Natural killer cell (primary cell): Measurements from ENCODE around the gene INPP4A. TPM values are rescaled to one million over a fixed set of nuclear protein-coding genes. Genes with fewer than 3 reads are reported as not detected.
A peak's percentile ranks its signal among the peaks of the same experiment; 100 is the strongest.

Experiments used
- ATAC-seq, 3 donors: fragments of 150-1000 bp in 2 of 3; fragments of 200-7000 bp in 1 of 3; cut with Tn5 transposase; 1 replicate in 1 of 3; 2 replicates in 2 of 3; pipeline ENCODE4 v1.10.0; 2021; ENCODE audit warnings: mild to moderate bottlenecking in 2 of 3, moderate library complexity in 2 of 3
- DNase-seq, 2 donors: peaks; one replicate each; pipeline versions ENCODE4 v3.0.0 to v3.0.0-alpha.2; 2013 to 2021; ENCODE audit warnings: mixed read lengths in 1 of 2
- H3K27ac ChIP-seq: one replicate; pipeline ENCODE4 v1.5.1; 2013; ENCODE audit warnings: mild to moderate bottlenecking, low read length
- H3K27me3 ChIP-seq: one replicate; pipeline ENCODE4 v1.6.1; 2013; ENCODE audit warnings: low read length; ENCODE audit not compliant: control insufficient read depth, insufficient read depth
- H3K36me3 ChIP-seq: one replicate; pipeline ENCODE4 v1.6.1; 2013; ENCODE audit warnings: low read length; ENCODE audit not compliant: control insufficient read depth, insufficient read depth
- H3K4me1 ChIP-seq: one replicate; pipeline ENCODE4 v1.6.1; 2013; ENCODE audit warnings: low read length; ENCODE audit not compliant: control insufficient read depth, insufficient read depth
- H3K4me3 ChIP-seq: one replicate; pipeline ENCODE4 v1.5.1; 2013; ENCODE audit warnings: low read length
- H3K9me3 ChIP-seq: one replicate; pipeline ENCODE4 v1.6.1; 2013; ENCODE audit warnings: low read length; ENCODE audit not compliant: control insufficient read depth, insufficient read depth
- H3K27ac Mint-ChIP-seq, 2 donors: one replicate each; pipeline ENCODE4 v1.8.0; 2022; ENCODE audit warnings: mild to moderate bottlenecking in 2 of 2, mixed read lengths in 2 of 2, moderate library complexity in 1 of 2
- H3K27me3 Mint-ChIP-seq, 2 donors: one replicate each; pipeline ENCODE4 v1.8.0; 2022; ENCODE audit warnings: low read depth in 2 of 2, mixed read lengths in 2 of 2
- H3K36me3 Mint-ChIP-seq: one replicate; pipeline ENCODE4 v1.8.0; 2022; ENCODE audit warnings: mixed read lengths
- H3K4me1 Mint-ChIP-seq, 2 donors: one replicate each; pipeline ENCODE4 v1.8.0; 2022; ENCODE audit warnings: mixed read lengths in 2 of 2
- H3K4me3 Mint-ChIP-seq: one replicate; pipeline ENCODE4 v1.8.0; 2022; ENCODE audit warnings: mild to moderate bottlenecking, moderate library complexity, mixed read lengths
- H3K9me3 Mint-ChIP-seq, 2 donors: one replicate each; pipeline ENCODE4 v1.8.0; 2022; ENCODE audit warnings: mixed read lengths in 2 of 2
- CTCF ChIP-seq: fragments of 200-600 bp; IDR thresholded peaks from one replicate; pipeline ENCODE4 v1.8.0; 2022; ENCODE audit warnings: antibody characterized with exemption
- WGBS: methylation state at CpG from one replicate; pipeline ENCODE4 v1.1.7; 2013; ENCODE audit warnings: missing lambda C conversion rate; ENCODE audit not compliant: insufficient coverage; 5-methylcytosine and 5-hydroxymethylcytosine counted together
- intact Hi-C: fragments of 100-400 bp; cut with micrococcal nuclease; formaldehyde crosslinking; loops from one replicate; pipeline ENCODE4 v1.14.2; 2022
- total RNA-seq, 4 donors: library from RNA; stranded (reverse); fragments of 120-200 nt in 1 of 4; gene quantifications; one replicate each; pipeline versions ENCODE4 v1.2.3 to v1.2.4, GENCODE V29; 2013 to 2022

The INPP4A gene
- total RNA-seq, 3 donors from 2014 or later (not counting 1 experiment from before 2014, with no cell fraction given): 192 to 243 (median 225) TPM

GRCh38 chr2:98520806-98521205 lies 76.1 kb downstream of the INPP4A start:
- Mint-ChIP-seq H3K27me3 (no peaks in the 10 kb centered on the region), H3K27ac (peak overlapping the region in 1 of 2 donors; percentile 34), H3K4me3 (no peak overlapping the region), H3K36me3 (peaks cover 11% of the 10 kb centered on the region), H3K9me3 (no peaks in the 10 kb centered on the region), H3K4me1 (peaks cover 55 to 60% of the 10 kb centered on the region in 2 donors)
- TF ChIP-seq CTCF: no peak
- Histone ChIP-seq H3K36me3 (peaks cover 41% of the 10 kb centered on the region), H3K4me1 (peaks cover 18% of the 10 kb centered on the region), H3K9me3 (no peaks in the 10 kb centered on the region), H3K27ac (no peak overlapping the region), H3K4me3 (no peak overlapping the region), H3K27me3 (no peaks in the 10 kb centered on the region)
- ATAC-seq (no peak), DNase-seq (no peak)
- 100% methylated on average over 4 of the region's 6 CpGs for WGBS
- intact Hi-C loops: no loop called here

GRCh38 chr2:98521266-98521665 lies 76.6 kb downstream of the INPP4A start:
- Histone ChIP-seq H3K27ac (no peak overlapping the region), H3K36me3 (peaks cover 44% of the 10 kb centered on the region), H3K9me3 (no peaks in the 10 kb centered on the region), H3K4me1 (peaks cover 16% of the 10 kb centered on the region), H3K4me3 (no peak overlapping the region), H3K27me3 (no peaks in the 10 kb centered on the region)
- H3K9me3 Mint-ChIP-seq: no peaks in the 10 kb centered on the region
- TF ChIP-seq CTCF: no peak
- intact Hi-C loops: no loop called here
- H3K4me1 Mint-ChIP-seq: peaks cover 50 to 56% of the 10 kb centered on the region in 2 donors
- peaks cover 11% of the 10 kb centered on the region for H3K36me3 Mint-ChIP-seq
- DNase-seq (no peak), ATAC-seq (no peak)
- H3K4me3 Mint-ChIP-seq: no peak overlapping the region
- H3K27me3 Mint-ChIP-seq: no peaks in the 10 kb centered on the region
- 90% methylated on average over 7 of the region's 7 CpGs for WGBS
- H3K27ac Mint-ChIP-seq: peak overlapping the region in 1 of 2 donors; percentile 34

DNA sequence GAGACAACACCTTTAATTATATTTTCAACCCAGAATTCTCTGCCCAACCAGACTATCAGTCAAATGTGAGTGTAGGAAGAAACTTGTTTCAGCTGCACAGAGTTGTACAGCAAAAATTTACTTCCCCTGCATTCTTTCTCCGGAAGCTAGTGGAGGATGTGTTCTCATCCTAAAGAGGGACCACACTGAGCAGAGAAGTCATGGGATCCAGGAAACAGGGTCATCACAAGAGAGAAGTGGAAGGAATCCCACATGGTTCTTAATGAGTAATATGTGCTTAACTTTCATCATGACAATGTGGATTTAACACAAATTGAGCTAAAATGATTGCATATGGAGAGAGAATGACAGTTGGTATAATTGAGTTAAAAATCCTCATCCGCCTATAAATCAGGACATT lies 78.2 kb downstream of the INPP4A start:
- H3K9me3 ChIP-seq: no peaks in the 10 kb centered on the region
- peak overlapping the region in 1 of 2 donors; percentile 64 for H3K27ac Mint-ChIP-seq
- no peaks in the 10 kb centered on the region for H3K9me3 Mint-ChIP-seq
- no peak overlapping the region for H3K4me3 ChIP-seq
- peaks cover 9% of the 10 kb centered on the region for H3K4me1 ChIP-seq
- ATAC-seq: no peak
- no peaks in the 10 kb centered on the region for H3K27me3 ChIP-seq
- H3K4me1 Mint-ChIP-seq: peaks cover 34 to 50% of the 10 kb centered on the region in 2 donors
- TF ChIP-seq CTCF: no peak
- peaks cover 16% of the 10 kb centered on the region for H3K36me3 Mint-ChIP-seq
- intact Hi-C loops: no loop called here
- no peak overlapping the region for H3K4me3 Mint-ChIP-seq
- DNase-seq: no peak
- H3K27ac ChIP-seq: no peak overlapping the region
- peaks cover 49% of the 10 kb centered on the region for H3K36me3 ChIP-seq
- WGBS: 100% methylated on average over 2 of the region's 2 CpGs
- no peaks in the 10 kb centered on the region for H3K27me3 Mint-ChIP-seq

GRCh38 chr2:98524168-98524567 lies 79.5 kb downstream of the INPP4A start:
- Mint-ChIP-seq H3K36me3 (peaks cover 22% of the 10 kb centered on the region), H3K4me1 (peaks cover 21 to 45% of the 10 kb centered on the region in 2 donors), H3K4me3 (no peak overlapping the region), H3K27me3 (no peaks in the 10 kb centered on the region), H3K27ac (peak overlapping the region; percentile 9 to 41), H3K9me3 (no peaks in the 10 kb centered on the region)
- intact Hi-C loops: no loop called here
- TF ChIP-seq CTCF: no peak
- peaks cover 50% of the 10 kb centered on the region for H3K36me3 ChIP-seq
- no peak for ATAC-seq
- 95% methylated on average over 3 of the region's 3 CpGs for WGBS
- H3K9me3 ChIP-seq: no peaks in the 10 kb centered on the region
- no peak for DNase-seq
- H3K4me3 ChIP-seq: no peak overlapping the region
- H3K27ac ChIP-seq: no peak overlapping the region
- H3K4me1 ChIP-seq: peaks cover 1% of the 10 kb centered on the region
- H3K27me3 ChIP-seq: no peaks in the 10 kb centered on the region
